ENCODE measurements around the gene CRELD2.

Gene CRELD2

DNA sequence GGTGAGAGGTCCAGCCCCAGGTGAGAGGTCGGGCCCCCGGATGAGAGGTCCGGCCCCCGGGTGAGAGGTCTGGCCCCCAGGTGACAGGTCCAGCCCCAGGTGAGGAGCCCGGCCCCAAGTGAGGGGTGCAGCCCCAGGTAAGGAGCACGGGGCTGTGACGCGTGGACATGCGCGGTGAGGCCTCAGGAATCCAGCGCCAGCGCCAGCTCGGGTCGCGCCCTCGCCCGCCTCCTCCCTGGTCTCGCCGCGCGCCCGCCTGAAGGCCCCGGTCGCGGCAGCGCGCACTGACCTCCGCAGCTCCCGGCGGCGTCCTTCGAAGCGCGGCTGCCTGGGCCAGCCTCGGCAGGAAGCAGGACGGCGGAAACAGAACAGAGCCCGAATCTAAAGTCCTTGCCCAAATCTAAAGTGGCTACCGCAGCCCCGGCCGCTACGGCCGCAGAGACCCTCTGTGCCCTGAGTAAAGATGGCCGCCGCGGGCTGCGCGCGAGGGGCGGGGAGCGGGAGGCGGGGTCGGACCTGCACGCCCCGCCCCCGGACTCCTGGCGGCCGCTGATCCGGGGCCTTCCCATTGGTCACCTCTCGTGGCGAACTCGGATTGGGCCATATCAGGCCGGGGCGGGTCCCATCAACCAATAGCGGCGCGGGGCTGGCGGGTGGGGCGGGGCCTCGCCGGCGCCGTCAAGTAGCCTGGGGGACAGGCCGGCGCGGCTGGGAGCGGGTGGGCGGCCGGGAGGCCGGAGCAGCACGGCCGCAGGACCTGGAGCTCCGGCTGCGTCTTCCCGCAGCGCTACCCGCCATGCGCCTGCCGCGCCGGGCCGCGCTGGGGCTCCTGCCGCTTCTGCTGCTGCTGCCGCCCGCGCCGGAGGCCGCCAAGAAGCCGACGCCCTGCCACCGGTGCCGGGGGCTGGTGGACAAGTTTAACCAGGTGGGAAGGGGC, at the start of gene CRELD2, which contains the start of gene ALG12 (continued):
- peak; percentile 68 for TF ChIP-seq YY2 (tag by site-specific recombination; IDR thresholded peaks at IDR 0.05)
- TF ChIP-seq ZNF677 (tag by site-specific recombination; IDR thresholded peaks at IDR 0.05), result peak; percentile 32; the same call in 1 of the 2 replicates

DNA sequence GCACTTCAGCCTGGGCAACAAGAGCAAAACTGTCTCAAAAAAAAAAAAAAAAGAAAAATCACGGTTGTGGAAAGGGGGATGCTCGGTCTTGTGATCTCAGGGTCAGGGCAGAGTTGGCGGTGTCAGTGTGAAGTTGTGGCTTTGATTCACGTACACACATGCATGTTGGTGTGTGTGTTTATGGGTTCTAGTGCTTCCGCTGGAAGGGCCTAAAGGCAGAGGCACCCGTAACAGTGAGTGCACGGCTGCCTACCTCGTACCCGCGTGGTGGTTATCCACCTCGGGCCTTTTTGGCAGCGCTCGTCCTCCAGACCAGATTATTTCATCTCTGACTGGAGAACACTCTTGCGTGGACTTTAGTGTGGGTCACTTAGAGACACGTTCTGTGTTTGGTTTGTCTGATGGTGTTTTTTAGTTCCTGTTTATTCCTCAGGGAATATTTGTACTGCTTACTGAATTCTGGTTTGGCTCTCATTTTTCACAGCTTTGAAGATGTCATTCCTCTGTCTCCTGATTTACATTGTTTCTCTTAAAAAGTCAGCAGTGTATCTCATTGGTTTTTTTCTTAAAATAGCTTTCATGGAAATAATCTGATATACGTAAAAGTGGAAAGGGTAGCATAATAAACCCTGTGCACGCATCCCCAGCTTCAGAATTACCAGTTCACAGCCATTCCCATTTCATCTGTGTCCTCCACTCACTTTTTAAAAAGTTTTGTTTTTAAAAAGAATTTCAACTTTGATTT, 49.2 kb upstream of the CRELD2 start:
- POLR2A ChIA-PET, result no interaction called here
- CTCF ChIA-PET, result interaction anchor here (1.1 kb wide), 1 partner anchor 14 kb away, joined by 4 read pairs; no protein-coding TSS in a partner anchor

GRCh38 chr22:49869845-49870712, 48.4 kb upstream of the CRELD2 start:
- Histone ChIP-seq H3K36me3 (ENCODE audit: control insufficient read depth in 2 of 2, insufficient read depth in 1 of 2, low read length in 2 of 2) (peaks cover 8 to 23% of the 10 kb centered on the region in 2 experiments; a peak in 2 of 3 replicates), H3K4me3 (ENCODE audit: low read depth, low read length) (no peak overlapping the region), H3K4me1 (ENCODE audit: control insufficient read depth, insufficient read depth, low read length) (no peaks in the 10 kb centered on the region), H3K27ac (ENCODE audit: extremely low read depth, low read depth, low read length) (no peak overlapping the region), H3K9me3 (ENCODE audit: control insufficient read depth, insufficient read depth, low read depth, low read length) (peaks cover 2% of the 10 kb centered on the region; the same call in 1 of the 2 replicates)
- TF ChIP-seq, protein P1, sequence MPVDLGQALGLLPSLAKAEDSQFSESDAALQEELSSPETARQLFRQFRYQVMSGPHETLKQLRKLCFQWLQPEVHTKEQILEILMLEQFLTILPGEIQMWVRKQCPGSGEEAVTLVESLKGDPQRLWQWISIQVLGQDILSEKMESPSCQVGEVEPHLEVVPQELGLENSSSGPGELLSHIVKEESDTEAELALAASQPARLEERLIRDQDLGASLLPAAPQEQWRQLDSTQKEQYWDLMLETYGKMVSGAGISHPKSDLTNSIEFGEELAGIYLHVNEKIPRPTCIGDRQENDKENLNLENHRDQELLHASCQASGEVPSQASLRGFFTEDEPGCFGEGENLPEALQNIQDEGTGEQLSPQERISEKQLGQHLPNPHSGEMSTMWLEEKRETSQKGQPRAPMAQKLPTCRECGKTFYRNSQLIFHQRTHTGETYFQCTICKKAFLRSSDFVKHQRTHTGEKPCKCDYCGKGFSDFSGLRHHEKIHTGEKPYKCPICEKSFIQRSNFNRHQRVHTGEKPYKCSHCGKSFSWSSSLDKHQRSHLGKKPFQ (tag by site-specific recombination; IDR thresholded peaks at IDR 0.05), result no peak
- no peak for TF ChIP-seq ZNF394 (tag by site-specific recombination; IDR thresholded peaks at IDR 0.05; ENCODE audit: borderline replicate concordance)
- peak; percentile 83 for TF ChIP-seq ZNF580 (tag by site-specific recombination; IDR thresholded peaks at IDR 0.05)
- peak; percentile 97 for TF ChIP-seq ZNF146 (tag by site-specific recombination; IDR thresholded peaks at IDR 0.05)
- TF ChIP-seq, protein P2, sequence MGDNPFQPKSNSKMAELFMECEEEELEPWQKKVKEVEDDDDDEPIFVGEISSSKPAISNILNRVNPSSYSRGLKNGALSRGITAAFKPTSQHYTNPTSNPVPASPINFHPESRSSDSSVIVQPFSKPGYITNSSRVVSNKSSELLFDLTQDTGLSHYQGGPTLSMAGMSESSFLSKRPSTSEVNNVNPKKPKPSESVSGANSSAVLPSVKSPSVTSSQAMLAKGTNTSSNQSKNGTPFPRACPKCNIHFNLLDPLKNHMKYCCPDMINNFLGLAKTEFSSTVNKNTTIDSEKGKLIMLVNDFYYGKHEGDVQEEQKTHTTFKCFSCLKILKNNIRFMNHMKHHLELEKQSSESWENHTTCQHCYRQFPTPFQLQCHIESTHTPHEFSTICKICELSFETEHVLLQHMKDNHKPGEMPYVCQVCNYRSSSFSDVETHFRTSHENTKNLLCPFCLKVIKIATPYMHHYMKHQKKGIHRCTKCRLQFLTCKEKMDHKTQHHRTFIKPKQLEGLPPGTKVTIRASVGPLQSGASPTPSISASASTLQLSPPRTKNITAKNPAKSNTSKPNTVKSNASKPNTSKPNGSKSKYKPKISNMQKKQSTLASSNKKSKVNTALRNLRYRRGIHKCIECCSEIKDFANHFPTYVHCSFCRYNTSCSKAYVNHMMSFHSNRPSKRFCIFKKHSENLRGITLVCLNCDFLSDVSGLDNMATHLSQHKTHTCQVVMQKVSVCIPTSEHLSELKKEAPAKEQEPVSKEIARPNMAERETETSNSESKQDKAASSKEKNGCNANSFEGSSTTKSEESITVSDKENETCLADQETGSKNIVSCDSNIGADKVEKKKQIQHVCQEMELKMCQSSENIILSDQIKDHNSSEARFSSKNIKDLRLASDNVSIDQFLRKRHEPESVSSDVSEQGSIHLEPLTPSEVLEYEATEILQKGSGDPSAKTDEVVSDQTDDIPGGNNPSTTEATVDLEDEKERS (tag by site-specific recombination; IDR thresholded peaks at IDR 0.05), result peak; percentile 84; the same call in 1 of the 2 replicates
- TF ChIP-seq GLIS2 (tag by site-specific recombination; IDR thresholded peaks at IDR 0.05), result no peak
- no peak for TF ChIP-seq KLF9 (tag by site-specific recombination; IDR thresholded peaks at IDR 0.05; ENCODE audit: low read depth)
- ChIA-PET POLR2A (interaction anchor here (0.6 kb wide), 1 partner anchor 681 kb away, joined by 3 read pairs; no protein-coding TSS in a partner anchor), CTCF (no interaction called here)

More for the DNA sequence above, 49.2 kb upstream of the CRELD2 start:
- Histone ChIP-seq H3K4me3 (ENCODE audit: low read depth, low read length) (no peak overlapping the region), H3K36me3 (ENCODE audit: control insufficient read depth in 2 of 2, insufficient read depth in 1 of 2, low read length in 2 of 2) (peaks cover 6 to 23% of the 10 kb centered on the region in 2 experiments; a peak in 2 of 3 replicates), H3K27ac (ENCODE audit: extremely low read depth, low read depth, low read length) (no peak overlapping the region), H3K9me3 (ENCODE audit: control insufficient read depth, insufficient read depth, low read depth, low read length) (peaks cover 2% of the 10 kb centered on the region; the same call in 1 of the 2 replicates), H3K4me1 (ENCODE audit: control insufficient read depth, insufficient read depth, low read length) (no peaks in the 10 kb centered on the region)
- TF ChIP-seq ZBTB6 (tag by site-specific recombination; IDR thresholded peaks at IDR 0.05), result no peak
- peak; percentile 75 for TF ChIP-seq SETDB1 (IDR thresholded peaks at IDR 0.05; ENCODE audit: insufficient read length, low read length)

Data from HEK293 (cell line).